ENCODE results near the gene ITPA. TPM values are rescaled to one million over a fixed set of nuclear protein-coding genes. Genes with fewer than 3 reads are reported as not detected.

The ITPA gene
- total and polyA plus RNA-seq, 2 of the 13 experiments (the other 11 are each of a cell fraction or from before 2014, with no cell fraction given): 60.1 to 103 TPM

DNA sequence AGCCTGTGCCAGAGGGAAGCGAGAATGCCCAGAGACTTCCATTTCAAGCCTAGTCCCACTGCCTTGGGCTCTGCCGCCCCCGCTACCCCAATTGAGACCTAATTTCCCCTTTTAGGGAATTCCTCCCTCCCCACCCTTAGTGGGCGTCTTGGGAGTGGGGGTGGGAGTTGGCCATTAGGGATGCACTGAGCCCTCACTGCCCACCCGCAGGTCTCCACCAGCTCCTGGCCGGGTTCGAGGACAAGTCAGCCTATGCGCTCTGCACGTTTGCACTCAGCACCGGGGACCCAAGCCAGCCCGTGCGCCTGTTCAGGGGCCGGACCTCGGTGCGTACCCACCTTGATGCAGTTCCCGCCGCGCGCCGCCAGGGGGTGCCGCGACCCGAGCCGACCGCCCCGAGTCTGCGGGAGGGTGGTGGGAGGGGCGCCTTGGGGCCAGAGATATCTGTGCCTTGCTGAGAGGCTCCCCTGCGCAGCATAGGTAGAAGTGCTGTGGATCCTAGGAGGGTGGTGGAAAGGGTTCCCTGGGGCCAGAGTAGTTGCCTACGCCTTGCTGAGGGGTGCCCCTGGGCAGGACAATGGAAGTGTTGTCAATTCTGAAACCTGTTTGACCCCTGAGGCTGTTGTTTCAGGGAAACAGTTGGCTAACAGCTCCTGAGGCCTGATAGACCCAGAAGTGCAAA, 9.2 kb downstream of the ITPA start (continued):
- peak; percentile 63; the same call in 1 of the 2 replicates for TF ChIP-seq KDM4B (CRISPR knock-in tag; IDR thresholded peaks at IDR 0.05)
- TF ChIP-seq ZSCAN20 (CRISPR knock-in tag; IDR thresholded peaks at IDR 0.05; ENCODE audit: borderline replicate concordance): no peak
- TF ChIP-seq SMARCE1 (IDR thresholded peaks at IDR 0.05; ENCODE audit: borderline replicate concordance): no peak
- no peak for TF ChIP-seq PAWR (CRISPR knock-in tag; IDR thresholded peaks at IDR 0.05; ENCODE audit: borderline replicate concordance)
- peak; percentile 83; the same call in 1 of the 2 replicates for TF ChIP-seq ZBTB49 (CRISPR knock-in tag; IDR thresholded peaks at IDR 0.05; ENCODE audit: borderline replicate concordance)
- TF ChIP-seq CHD2 (IDR thresholded peaks at IDR 0.05; ENCODE audit: low read depth, low read length): 0 out of 2 replicates have a peak, but pooled peaks have one; percentile 19
- TF ChIP-seq AHDC1 (CRISPR knock-in tag; IDR thresholded peaks at IDR 0.05; ENCODE audit: borderline replicate concordance): 0 out of 2 replicates have a peak, but pooled peaks have one; percentile 44
- peak; percentile 52; the same call in 1 of the 2 replicates for TF ChIP-seq THAP7 (CRISPR knock-in tag; IDR thresholded peaks at IDR 0.05)
- no peak for TF ChIP-seq KDM5A (IDR thresholded peaks at IDR 0.05; ENCODE audit: borderline replicate concordance, low read length)
- no peak for TF ChIP-seq ZNF484 (CRISPR knock-in tag; IDR thresholded peaks at IDR 0.05; ENCODE audit: borderline replicate concordance, low read depth)
- TF ChIP-seq ZNF597 (CRISPR knock-in tag; IDR thresholded peaks at IDR 0.05): no peak
- no peak for TF ChIP-seq SIX1 (CRISPR knock-in tag; IDR thresholded peaks at IDR 0.05; ENCODE audit: borderline replicate concordance)
- peak; percentile 95; the same call in 1 of the 2 replicates for TF ChIP-seq ZNF513 (CRISPR knock-in tag; conservative IDR thresholded peaks at IDR 0.05)
- TF ChIP-seq ZNF7 (CRISPR knock-in tag; IDR thresholded peaks at IDR 0.05): no peak
- peak; percentile 82 for TF ChIP-seq ZFP90 (CRISPR knock-in tag; IDR thresholded peaks at IDR 0.05; ENCODE audit: borderline replicate concordance)
- TF ChIP-seq SNAPC2 (CRISPR knock-in tag; IDR thresholded peaks at IDR 0.05): no peak; the same call in 1 of the 2 replicates

Measured in HepG2 (cell line).